GM18505 (cell line): ENCODE results near the gene LRRN3.

ENCODE experiments used
- ATAC-seq: cut with Tn5 transposase; IDR thresholded peaks from one replicate; pipeline ENCODE4 v1.9.1; 2021; ENCODE audit not compliant: unreplicated experiment
- POLR2A ChIP-seq: IDR thresholded peaks from 4 replicates; pipeline ENCODE4 v1.6.1; 2011; ENCODE audit warnings: borderline replicate concordance; ENCODE audit not compliant: insufficient read depth, insufficient read length; ENCODE audit errors: extremely low read depth

The LRRN3 gene

DNA sequence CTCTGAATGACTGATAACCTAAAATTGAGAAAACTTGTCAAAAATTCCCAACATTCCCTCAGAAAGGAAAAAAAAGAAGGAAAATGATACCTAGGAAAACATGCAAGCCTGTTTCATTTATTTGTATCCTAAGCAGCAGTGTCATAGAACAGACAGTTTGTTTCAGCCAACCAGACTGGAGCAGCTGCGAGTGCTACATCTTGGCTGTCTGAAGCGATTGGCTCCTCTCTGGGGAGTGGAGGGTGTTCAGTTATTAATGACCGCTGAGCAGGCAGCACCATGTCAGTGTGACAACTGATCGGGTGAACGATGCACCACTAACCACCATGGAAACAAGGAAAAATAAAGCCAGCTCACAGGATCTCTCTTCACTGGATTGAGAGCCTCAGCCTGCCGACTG is at the start of gene LRRN3:
LRRN3 (plus strand) TSS at position 282 of the 400 bp plus-strand sequence. CDS start 31,646 bp downstream, outside the sequence.
- ATAC-seq: no peak
- TF ChIP-seq POLR2A: no peak

DNA sequence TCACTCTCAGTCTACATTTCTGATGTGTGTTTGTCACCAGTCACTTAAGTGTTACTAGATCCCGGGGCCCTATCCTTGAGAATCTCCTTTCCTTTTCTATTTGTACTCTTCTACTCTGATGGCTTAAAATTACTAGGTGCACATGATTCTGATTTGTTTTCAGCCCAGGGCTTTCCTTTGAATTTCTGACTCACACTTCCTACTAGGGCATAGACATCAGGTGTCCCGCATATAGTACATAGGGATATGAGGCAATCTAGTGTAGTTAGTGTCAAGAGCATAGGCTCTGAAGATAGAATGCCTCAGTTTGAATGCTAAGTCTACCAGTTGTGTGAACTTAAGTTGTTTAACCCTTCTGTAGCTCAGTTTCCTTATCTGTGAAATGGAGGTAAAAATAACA is 49.4 kb upstream of the LRRN3 start:
- no peak for TF ChIP-seq POLR2A
- no peak for ATAC-seq

DNA sequence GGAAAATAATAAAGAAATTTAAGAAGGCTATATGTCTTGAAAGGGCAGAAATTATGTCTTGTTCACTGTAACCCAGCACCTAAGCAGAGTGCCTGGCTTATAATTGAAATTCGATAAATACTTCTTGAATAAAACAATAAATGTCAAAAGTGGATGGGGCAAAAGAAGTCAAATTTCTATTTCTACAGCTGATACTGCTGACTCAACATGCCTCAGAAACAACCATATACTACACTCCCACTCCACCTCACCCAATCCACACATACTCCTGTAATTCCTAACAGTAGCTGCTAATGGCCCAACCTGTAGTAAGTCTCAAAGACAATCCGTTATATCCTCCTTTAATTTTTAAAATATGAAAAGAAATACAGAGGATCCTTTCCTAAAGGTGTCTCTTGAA is 48.1 kb upstream of the LRRN3 start:
- TF ChIP-seq POLR2A: no peak
- no peak for ATAC-seq

DNA sequence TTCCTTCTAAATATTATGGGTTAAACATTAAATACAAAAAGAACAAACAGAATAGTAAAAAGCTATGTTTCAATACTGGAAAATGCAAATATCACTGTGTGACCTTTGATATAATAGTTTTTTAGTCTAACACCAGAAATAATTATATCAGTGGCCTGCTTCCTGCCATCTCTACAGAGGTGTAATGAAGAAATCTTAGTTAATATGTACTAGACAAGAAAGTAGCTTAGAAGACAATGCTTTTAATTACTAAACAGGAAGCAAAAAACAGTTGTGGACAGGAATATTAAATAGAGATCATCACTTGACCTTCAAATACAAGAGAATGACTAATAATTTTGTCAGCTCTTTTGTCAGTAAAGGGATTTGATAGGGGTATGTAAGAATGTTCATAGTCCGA is 47.4 kb upstream of the LRRN3 start:
- ATAC-seq: peak; percentile 92
- no peak for TF ChIP-seq POLR2A

DNA sequence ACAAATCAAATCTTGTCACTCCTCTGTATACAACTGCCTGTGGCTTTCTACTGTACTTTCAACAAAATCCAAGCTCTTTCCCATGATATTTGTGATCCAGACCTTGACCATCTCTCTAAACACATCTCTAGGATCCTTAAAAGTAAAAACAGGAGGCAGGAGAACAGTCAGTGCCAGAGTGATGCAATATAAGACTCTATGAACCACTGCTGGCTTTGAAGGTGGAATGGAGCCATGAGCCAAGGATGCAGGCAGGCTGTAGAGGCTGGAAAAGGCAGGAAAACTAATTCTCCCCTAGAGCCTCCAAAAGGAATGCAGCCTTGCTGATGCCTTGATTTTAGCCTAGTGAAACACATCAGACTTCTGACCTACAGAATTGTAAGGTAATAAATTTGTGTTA is 45.5 kb upstream of the LRRN3 start:
- no peak for TF ChIP-seq POLR2A
- ATAC-seq: no peak

DNA sequence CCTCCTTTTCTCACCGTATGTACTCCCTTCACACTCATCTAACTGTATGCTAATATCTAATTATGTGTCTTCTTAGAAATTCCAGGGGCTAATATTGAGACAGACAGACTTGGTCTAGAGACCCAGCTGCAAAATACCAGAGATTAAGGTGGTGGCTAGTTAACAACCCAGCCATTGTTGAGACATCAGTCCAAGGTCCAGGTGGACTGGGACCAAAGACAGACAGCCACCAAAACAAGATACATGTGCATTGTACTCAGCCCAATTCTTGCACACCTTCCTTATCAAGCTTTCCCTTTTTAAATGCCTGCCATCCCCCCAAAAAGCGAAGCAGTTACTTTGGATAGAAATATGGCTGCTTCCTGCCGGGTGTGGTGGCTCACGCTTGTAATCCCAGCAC is 43.3 kb upstream of the LRRN3 start:
- TF ChIP-seq POLR2A: no peak
- ATAC-seq: no peak

DNA sequence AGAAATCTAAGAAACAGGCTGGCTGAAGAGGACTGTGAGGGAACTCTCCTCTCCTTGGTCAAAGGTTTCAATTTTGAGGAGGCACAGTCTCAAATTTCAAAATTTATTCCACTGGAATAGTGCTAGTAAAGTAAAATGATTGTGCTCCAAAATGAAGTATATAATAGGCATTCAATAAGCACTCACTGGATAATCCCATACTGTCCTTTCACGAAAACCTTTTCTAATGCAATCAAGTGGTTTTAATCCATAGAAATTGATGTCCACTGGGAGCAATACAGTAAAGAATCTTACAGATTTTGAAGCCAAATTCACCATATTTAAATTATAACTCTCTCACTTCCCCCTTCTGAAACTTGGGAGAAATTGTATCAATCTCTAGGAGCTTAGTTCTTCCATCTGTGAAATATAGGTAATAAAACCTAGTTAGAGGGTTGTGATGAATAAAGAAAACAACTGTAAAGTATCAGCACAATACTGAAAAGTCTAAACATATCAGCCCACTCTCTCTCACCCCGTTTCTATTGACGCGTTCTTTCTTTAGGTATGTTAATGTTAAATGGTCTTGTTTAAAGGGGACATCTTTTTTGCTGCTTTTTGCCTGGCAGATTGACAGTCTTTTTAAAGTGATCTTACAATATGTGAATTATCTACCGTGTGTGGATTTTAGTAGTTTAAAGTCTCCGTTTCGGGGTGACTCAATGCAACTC is 40.8 kb upstream of the LRRN3 start:
- no peak for TF ChIP-seq POLR2A
- ATAC-seq: no peak

DNA sequence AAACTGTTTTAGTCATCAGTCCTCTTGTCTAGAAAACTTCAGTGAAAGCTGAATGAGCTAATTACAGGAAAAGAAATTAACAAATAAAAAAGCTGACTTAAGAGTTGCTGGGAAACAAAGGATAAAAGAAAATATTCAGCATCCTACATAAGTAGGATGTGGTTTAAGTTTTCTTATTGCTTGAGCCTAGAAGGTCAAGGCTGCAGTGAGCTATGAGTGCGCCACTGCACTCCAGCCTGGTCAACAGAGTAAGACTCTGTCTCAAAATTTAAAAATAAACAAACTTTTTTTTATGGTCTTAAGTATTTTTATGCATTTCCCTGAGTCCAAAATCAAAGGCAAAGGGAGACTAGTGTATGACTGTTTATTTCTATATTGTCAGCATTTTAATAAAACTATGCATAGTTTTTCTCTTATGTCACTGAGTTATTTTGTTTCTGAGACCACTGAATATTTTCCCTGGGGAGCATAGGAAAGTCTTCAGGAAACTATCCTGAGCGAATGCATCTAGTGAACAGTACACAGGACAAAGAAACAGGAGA is 40.0 kb upstream of the LRRN3 start:
- TF ChIP-seq POLR2A: no peak
- ATAC-seq: no peak

DNA sequence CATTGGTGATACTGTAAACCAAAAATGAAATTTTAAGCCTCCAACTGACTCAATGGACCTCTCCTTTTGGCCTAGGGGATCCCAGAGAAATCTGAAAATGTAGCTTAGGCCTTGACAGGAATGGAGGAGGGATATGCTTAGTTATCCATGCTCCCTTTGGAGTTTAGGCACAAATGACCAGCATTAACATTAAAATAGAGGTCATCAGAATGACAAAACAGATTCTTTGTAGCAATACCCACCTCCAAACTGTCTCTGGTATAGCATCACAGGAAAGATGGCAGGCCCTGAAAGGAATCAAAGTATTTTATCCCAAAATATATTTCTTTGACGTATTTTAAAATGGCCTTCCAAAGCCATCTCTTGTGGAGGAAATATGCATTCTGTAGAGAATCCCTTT is 39.1 kb upstream of the LRRN3 start:
- no peak for ATAC-seq
- TF ChIP-seq POLR2A: no peak

DNA sequence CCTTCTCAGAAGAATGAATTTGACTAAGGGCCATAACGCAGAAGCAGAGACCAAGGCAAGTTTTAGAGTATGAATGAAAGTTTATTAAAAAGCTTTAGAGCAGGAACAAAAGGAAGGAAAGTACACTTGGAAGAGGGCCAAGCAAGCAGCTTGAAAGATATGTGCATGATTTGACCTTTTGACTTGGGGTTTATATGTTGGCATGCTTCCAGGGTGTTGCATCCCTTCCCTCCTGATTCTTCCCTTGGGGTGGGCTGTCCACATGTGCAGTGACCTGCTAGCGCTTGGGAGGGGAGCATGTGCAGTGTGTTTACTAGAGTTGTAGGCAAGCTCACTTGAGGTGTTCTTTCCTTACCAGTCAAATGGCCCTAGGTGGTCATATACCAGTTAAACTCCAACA is 37.9 kb upstream of the LRRN3 start:
- TF ChIP-seq POLR2A: no peak
- ATAC-seq: no peak

DNA sequence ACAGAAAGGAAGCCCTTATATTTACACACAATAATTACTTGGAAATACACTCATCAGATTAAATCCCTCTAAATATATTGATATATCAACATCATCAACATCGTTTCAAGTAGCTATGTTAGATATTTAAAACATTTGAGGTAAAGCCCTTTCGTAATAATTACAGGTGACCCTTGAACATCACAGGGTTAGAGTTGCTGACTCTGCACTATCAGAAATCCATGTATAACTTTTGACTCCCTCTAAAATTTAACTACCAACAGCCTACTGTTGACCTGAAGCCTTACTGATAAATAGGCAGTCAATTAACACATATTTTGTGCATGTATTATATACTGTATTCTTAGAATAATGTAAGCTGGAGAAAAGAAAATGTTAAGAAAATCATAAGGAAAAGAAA is 34.6 kb upstream of the LRRN3 start:
- ATAC-seq: no peak
- TF ChIP-seq POLR2A: no peak

DNA sequence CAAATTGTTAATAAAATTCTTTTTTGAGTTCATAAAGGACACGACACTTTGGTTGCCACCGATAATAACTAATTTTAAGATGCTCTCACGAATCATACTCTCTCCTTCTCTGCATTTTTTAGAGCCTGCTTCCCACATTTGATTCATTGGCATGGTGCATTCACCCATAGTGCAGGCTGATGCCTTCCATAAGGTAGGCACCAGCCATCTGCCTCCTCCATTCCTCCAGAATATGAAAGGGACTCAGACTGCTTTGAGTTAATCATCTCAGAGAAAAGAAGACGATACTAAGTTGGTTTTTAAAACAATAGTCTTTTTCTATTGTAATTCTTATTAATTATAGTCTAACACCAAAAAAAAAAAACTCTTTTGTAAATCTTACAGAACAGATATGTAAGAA is 33.9 kb upstream of the LRRN3 start:
- ATAC-seq: no peak
- TF ChIP-seq POLR2A: no peak

DNA sequence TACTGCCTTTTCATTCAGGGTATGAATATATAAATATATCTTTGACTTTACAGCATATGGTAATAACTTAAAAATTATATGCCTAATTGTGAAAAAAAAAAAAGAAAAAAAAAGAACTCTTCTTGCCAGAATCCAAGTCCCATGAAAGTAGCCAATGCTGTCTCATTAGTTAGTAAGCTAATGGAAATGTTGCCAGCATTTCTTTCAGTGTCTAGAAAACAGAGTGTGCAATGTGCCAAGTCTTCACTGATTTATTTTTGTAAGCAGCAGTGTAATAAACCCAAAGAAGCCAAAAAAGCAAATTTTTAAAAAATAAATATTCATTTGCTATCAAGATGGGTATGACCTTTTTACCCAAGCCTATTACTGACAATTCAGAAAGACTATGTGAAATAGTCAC is 31.1 kb upstream of the LRRN3 start:
- no peak for ATAC-seq
- TF ChIP-seq POLR2A: no peak

DNA sequence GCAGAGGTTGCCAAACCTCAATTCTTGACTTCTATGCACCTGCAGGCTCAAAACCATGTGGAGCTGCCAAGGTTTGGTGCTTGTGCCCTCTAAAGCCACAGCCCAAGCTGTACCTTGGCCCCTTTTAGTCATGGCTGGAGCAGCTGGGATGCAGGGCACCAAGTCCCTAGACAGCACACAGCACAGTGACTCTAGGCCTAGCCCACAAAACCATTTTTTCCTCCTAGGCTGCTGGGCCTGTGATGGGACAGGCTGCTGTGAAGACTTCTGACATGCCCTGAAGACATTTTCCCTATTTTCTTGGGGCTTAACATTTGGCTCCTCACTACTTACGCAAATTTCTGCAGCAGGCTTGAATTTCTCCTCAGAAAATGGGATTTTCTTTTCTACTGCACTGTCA is 27.8 kb upstream of the LRRN3 start:
- no peak for ATAC-seq
- no peak for TF ChIP-seq POLR2A
